ENCODE results near the gene SPTLC3. TPM values are rescaled to one million over a fixed set of nuclear protein-coding genes. Genes with fewer than 3 reads are reported as not detected.

Gene SPTLC3
- polyA plus RNA-seq, 3 donors: 0.01 TPM; not detected in 2

GRCh38 chr20:13128173-13128572 lies 119.4 kb downstream of the SPTLC3 start:
- no peak overlapping the region for H3K27ac Mint-ChIP-seq
- H3K27me3 ChIP-seq (ENCODE audit: control insufficient read depth in 2 of 2, insufficient read depth in 2 of 2, low read length in 2 of 2): no peaks in the 10 kb centered on the region
- H3K4me3 ChIP-seq (replicated peaks in 1 of 3; ENCODE audit: low read depth in 2 of 3, low read length in 3 of 3): no peak overlapping the region
- peaks cover 0 to 3% (median 0%) of the 10 kb centered on the region in 7 donors for H3K9me3 Mint-ChIP-seq
- H3K4me1 Mint-ChIP-seq: peaks cover 5% of the 10 kb centered on the region
- H3K79me2 ChIP-seq (ENCODE audit: insufficient read depth, low read length): no peaks in the 10 kb centered on the region
- H3K9ac ChIP-seq (ENCODE audit: insufficient read depth, low read length, poor library complexity, severe bottlenecking): no peak overlapping the region
- no peaks in the 10 kb centered on the region for H3K4me1 ChIP-seq (ENCODE audit: control insufficient read depth in 1 of 2, insufficient read depth in 2 of 2, low read length in 2 of 2)
- H3K36me3 ChIP-seq (replicated peaks in 1 of 2; ENCODE audit: control insufficient read depth in 1 of 2, insufficient read depth in 2 of 2, low read length in 2 of 2): no peaks in the 10 kb centered on the region
- H2AFZ ChIP-seq (ENCODE audit: insufficient read depth, low read depth, low read length, poor library complexity, severe bottlenecking): no peak overlapping the region
- intact Hi-C loops (cut with micrococcal nuclease): no loop called here
- no peaks in the 10 kb centered on the region for H3K36me3 Mint-ChIP-seq
- DNase-seq: no peak
- H3K9me3 ChIP-seq (replicated peaks in 1 of 2; ENCODE audit: control insufficient read depth in 1 of 2, insufficient read depth in 1 of 2, low read length in 2 of 2): no peaks in the 10 kb centered on the region
- TF ChIP-seq CTCF (IDR thresholded peaks at IDR 0.05): no peak
- no peak overlapping the region for H3K4me2 ChIP-seq (replicated peaks; ENCODE audit: extremely low read depth, low read length, poor library complexity, severe bottlenecking)
- peaks cover 0 to 4% (median 2%) of the 10 kb centered on the region in 3 donors for H3K27me3 Mint-ChIP-seq (ENCODE audit: low read depth in 3 of 3)
- no peak overlapping the region for H3K4me3 Mint-ChIP-seq
- 100% methylated on average over 1 of the region's 1 CpG for WGBS (ENCODE audit: insufficient coverage)
- no peaks in the 10 kb centered on the region for H4K20me1 ChIP-seq (ENCODE audit: insufficient read depth, low read length)
- no peak overlapping the region for H3K27ac ChIP-seq (ENCODE audit: low read depth in 1 of 2, low read length in 2 of 2)

DNA sequence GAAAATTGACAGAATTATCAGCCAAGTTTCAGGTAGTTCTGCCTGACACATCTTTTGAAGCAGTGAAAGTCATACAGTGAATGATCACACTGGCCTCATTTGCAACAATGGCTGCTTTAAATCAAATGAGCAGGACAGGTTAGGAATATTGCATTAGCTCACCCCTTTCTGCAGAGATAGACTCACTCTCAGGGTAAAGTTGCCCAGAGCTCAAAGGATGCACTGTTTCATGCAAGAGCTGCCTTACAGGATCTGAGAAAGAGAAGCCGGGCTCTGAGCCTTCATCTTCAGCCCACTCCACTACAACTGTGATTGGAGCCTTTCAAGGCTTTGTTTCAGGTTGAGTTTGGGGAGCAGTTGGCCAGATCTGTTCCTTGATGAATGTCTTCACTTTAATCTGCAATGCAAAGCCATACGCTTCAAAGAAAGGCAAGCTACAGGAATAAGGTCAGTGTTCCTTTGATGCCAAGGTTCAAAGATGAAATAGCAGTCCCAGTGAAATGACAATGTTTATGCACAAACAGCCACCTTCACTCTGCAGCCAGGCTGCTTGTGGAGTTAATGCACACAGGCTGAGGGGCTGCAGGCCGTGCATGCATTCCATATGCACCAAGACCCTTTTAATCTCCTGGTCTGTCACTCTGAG lies 121.4 kb downstream of the SPTLC3 start:
- no peaks in the 10 kb centered on the region for H3K79me2 ChIP-seq (ENCODE audit: insufficient read depth, low read length)
- no peak overlapping the region for H3K4me3 ChIP-seq (replicated peaks in 1 of 3; ENCODE audit: low read depth in 2 of 3, low read length in 3 of 3)
- H3K36me3 Mint-ChIP-seq: no peaks in the 10 kb centered on the region
- H3K9me3 Mint-ChIP-seq: peaks cover 0 to 3% (median 0%) of the 10 kb centered on the region in 7 donors
- H3K9me3 ChIP-seq (replicated peaks in 1 of 2; ENCODE audit: control insufficient read depth in 1 of 2, insufficient read depth in 1 of 2, low read length in 2 of 2): no peaks in the 10 kb centered on the region
- no peak for DNase-seq
- H3K4me1 Mint-ChIP-seq: peaks cover 5% of the 10 kb centered on the region
- H3K27ac ChIP-seq (ENCODE audit: low read depth in 1 of 2, low read length in 2 of 2): no peak overlapping the region
- H3K9ac ChIP-seq (ENCODE audit: insufficient read depth, low read length, poor library complexity, severe bottlenecking): no peak overlapping the region
- H3K4me1 ChIP-seq (ENCODE audit: control insufficient read depth in 1 of 2, insufficient read depth in 2 of 2, low read length in 2 of 2): no peaks in the 10 kb centered on the region
- no peaks in the 10 kb centered on the region for H3K27me3 ChIP-seq (ENCODE audit: control insufficient read depth in 2 of 2, insufficient read depth in 2 of 2, low read length in 2 of 2)
- no peak overlapping the region for H2AFZ ChIP-seq (ENCODE audit: insufficient read depth, low read depth, low read length, poor library complexity, severe bottlenecking)
- no peaks in the 10 kb centered on the region for H4K20me1 ChIP-seq (ENCODE audit: insufficient read depth, low read length)
- no peaks in the 10 kb centered on the region for H3K36me3 ChIP-seq (replicated peaks in 1 of 2; ENCODE audit: control insufficient read depth in 1 of 2, insufficient read depth in 2 of 2, low read length in 2 of 2)
- no peak for TF ChIP-seq CTCF (IDR thresholded peaks at IDR 0.05)
- H3K27ac Mint-ChIP-seq: no peak overlapping the region
- no peak overlapping the region for H3K4me2 ChIP-seq (replicated peaks; ENCODE audit: extremely low read depth, low read length, poor library complexity, severe bottlenecking)
- H3K4me3 Mint-ChIP-seq: no peak overlapping the region
- intact Hi-C loops (cut with micrococcal nuclease): no loop called here
- 93% methylated on average over 2 of the region's 3 CpGs for WGBS (ENCODE audit: insufficient coverage)
- H3K27me3 Mint-ChIP-seq (ENCODE audit: low read depth in 3 of 3): peaks cover 0 to 2% (median 0%) of the 10 kb centered on the region in 3 donors

All from CD14-positive monocyte (primary cell).